Endothelial cell of umbilical vein (primary cell): Measurements from ENCODE around the gene CNGB1.

Experiments used
- CTCF ChIP-seq, 2 donors: IDR thresholded peaks; 1 replicate in 1 of 2; 2 replicates in 1 of 2; pipeline ENCODE4 v1.5.1; 2011; ENCODE audit warnings: low read length in 2 of 2, mild to moderate bottlenecking in 2 of 2, moderate library complexity in 2 of 2, control low read depth in 1 of 2, inconsistent platforms in 1 of 2, low read depth in 1 of 2; ENCODE audit not compliant: insufficient read depth in 1 of 2; ENCODE audit errors: extremely low read depth in 1 of 2
- EZH2 ChIP-seq: IDR thresholded peaks from 2 replicates; pipeline ENCODE4 v1.6.1; 2012; ENCODE audit warnings: borderline replicate concordance, low read depth, mild to moderate bottlenecking, moderate library complexity, low read length, inconsistent platforms; ENCODE audit not compliant: severe bottlenecking
- FOS ChIP-seq: IDR thresholded peaks from 2 replicates; pipeline ENCODE4 v1.6.1; 2011; ENCODE audit warnings: mild to moderate bottlenecking, low read length, moderate library complexity, borderline replicate concordance; ENCODE audit not compliant: insufficient read depth
- MYC ChIP-seq: IDR thresholded peaks from one replicate; pipeline ENCODE4 v1.6.1; 2011; ENCODE audit warnings: mild to moderate bottlenecking, low read depth, low read length
- POLR2A ChIP-seq: IDR thresholded peaks from 2 replicates; pipeline ENCODE4 v1.6.1; 2012; ENCODE audit warnings: low read depth, mild to moderate bottlenecking, control low read depth, low read length
- POLR2AphosphoS5 ChIP-seq: IDR thresholded peaks from 2 replicates; pipeline ENCODE4 v1.6.1; 2012; ENCODE audit warnings: low read depth, mild to moderate bottlenecking, control low read depth, low read length, moderate library complexity; ENCODE audit not compliant: insufficient read depth

GRCh38 chr16:57937861-57938260, 33.1 kb downstream of the CNGB1 start:
- TF ChIP-seq CTCF (IDR thresholded peaks at IDR 0.05; ENCODE audit: extremely low read depth in 1 of 2, insufficient read depth in 1 of 2, low read depth in 1 of 2, low read length in 2 of 2) (no peak), EZH2 (no peak), POLR2A (no peak), FOS (no peak), POLR2AphosphoS5 (no peak), MYC (no peak)
